ENCODE data around the gene ANO10. TPM values are rescaled to one million over a fixed set of nuclear protein-coding genes. Genes with fewer than 3 reads are reported as not detected.

The ANO10 gene
- total RNA-seq, 1 donor from 2014 or later: 9.9 TPM

DNA sequence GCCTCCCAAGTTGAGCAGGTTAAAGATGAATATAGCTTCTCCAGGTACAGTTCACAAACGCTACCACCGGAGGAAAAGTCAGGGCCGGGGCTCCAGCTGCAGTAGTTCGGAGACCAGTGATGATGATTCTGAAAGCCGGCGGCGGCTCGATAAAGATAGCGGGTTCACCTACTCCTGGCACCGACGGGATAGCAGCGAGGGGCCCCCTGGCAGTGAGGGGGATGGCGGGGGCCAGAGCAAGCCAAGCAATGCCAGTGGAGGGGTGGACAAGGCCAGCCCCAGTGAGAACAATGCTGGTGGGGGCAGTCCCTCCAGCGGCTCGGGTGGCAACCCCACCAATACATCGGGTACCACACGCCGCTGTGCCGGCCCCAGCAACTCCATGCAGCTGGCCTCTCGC is 274.0 kb downstream of the ANO10 start:
- intact Hi-C loops (cut with DNase I): no loop called here

DNA sequence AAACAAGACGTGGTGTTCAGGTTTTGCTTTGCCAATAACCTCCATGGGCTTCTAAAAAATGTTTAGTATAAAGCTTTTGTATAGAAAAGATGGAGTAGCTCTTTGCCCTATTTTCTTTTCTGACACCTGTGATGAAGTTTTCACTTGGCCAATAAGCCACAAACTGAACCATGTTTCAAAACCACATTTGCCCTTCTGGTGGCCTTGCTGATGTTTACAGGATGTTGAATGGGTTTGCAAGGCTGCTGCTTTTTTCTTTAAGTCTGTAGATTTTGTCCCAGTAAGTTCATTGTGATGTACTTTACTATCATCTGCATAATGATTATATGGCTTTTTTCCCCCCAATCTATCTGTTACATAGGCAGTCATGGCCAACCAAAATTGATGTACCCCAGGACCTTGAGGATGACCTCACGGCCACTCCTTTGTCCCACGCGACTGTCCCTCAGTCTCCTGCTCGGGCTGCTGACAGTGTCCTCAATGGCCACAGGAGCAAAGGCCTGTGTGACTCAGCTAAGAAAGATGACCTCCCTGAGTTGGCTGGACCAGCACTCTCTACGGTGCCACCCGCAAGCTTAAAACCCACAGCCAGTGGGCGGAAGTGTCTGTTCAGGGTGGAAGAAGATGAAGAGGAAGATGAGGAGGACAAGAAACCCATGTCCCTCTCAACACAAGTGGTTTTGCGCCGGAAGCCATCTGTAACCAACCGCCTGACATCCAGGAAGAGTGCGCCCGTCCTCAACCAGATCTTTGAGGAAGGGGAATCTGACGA is 274.6 kb downstream of the ANO10 start:
- intact Hi-C loops (cut with DNase I): no loop called here
- ATAC-seq (ENCODE audit: poor library complexity): no peak
- DNase-seq: no peak

More for the DNA sequence above, 274.0 kb downstream of the ANO10 start:
- DNase-seq: no peak
- ATAC-seq (ENCODE audit: poor library complexity): no peak

DNA sequence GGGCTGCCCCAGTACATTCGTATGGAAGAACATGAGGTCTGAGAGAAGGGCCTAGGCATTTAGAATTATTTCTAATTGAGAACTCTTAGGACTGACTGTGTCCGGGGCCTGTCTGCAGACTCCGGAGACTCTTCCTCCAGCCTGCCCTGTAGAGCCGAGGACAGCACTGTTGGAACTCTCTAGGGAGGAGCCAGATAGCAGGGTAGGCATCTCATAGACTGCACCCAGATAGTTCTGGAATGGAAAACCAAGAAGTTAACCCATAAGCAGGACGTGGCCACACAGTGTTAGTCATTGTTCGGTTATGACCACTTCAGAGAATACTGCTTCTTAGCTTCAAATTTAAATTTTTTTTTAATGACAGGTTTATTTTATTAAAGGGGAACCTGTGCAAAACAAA is 275.9 kb downstream of the ANO10 start:
- intact Hi-C loops (cut with DNase I): no loop called here
- DNase-seq (no peak), ATAC-seq (ENCODE audit: poor library complexity) (no peak)

DNA sequence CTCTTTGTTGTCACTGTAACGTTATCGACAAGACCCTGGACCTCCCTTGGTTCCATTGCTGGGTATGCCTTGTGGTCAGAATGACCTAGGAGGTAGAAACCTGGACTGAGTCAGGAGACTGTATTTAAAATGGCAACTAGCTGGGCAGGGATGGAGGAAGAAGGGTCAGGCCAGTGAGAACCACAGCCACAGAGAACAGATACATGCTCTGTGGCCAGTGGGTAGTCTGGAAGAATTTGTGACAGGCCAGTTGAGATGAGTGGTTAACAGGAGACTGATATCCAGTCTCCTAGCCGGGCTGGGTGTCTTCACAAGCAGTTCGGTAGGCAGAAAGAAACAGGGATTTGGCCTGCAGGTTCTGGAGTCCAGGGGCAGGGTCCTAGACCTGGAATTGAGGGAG is 276.6 kb downstream of the ANO10 start:
- intact Hi-C loops (cut with DNase I): no loop called here
- no peak for ATAC-seq (ENCODE audit: poor library complexity)

DNA sequence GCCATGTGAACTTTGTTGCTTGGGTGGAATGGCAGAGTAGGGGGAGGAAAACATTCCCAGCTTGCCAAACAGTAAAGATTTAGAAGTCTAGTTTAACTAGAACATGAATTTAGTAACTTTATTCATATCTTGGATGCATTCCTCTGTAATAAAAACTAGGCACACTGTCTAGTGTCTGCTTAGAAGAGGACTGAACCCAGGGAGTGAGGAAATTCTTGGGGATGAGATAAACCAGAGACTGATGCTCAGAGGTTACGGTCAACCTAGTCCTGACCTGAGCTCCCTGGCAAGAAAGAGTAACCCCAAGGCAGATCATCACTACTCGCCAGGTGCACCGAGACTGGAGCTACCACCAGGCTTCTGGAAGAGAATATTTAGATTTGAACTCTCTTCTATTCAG is 277.3 kb downstream of the ANO10 start:
- ATAC-seq (ENCODE audit: poor library complexity): no peak
- intact Hi-C loops (cut with DNase I): no loop called here
- DNase-seq: no peak

More for the DNA sequence above, 276.6 kb downstream of the ANO10 start:
- DNase-seq: no peak

DNA sequence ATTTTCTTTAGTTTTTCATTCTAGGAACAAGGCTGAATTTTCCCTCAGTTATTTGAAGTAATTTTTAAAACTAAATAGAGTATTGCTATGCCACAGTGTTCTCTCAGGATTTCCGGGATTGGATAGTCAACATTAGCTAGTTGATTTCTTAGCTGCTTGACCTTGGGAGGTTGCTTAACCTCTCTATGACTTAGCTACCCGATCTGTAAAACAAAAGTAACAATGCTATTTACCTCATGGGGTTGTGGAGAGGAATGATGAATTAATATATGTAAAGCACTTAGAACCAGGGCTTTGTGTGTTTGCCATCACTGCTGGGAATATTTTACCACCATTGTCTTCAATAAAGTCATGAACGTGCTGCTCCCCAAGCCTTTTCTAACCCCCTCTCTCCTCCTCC is 278.0 kb downstream of the ANO10 start:
- ATAC-seq (ENCODE audit: poor library complexity) (no peak), DNase-seq (no peak)
- intact Hi-C loops (cut with DNase I): no loop called here

DNA sequence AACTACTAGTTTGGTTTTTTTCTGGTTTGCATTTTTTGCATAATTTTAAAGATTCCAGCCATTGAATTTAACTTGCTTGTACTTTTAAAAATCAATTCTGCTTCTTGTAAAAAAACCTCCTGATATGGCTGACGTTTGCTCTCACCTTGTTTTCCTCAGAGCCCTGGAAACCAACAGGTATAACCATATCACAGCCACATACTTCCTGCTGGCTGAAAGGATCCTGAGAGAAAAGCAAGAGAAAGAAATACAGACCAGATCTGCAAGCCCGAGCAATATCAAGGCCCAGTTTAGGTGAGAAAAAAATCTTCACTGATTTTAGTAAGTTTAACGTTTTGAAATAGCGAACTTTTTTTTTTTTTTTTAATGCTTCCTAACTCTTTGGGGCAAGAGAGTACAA is 278.6 kb downstream of the ANO10 start:
- ATAC-seq (ENCODE audit: poor library complexity) (no peak), DNase-seq (no peak)
- intact Hi-C loops (cut with DNase I): no loop called here

DNA sequence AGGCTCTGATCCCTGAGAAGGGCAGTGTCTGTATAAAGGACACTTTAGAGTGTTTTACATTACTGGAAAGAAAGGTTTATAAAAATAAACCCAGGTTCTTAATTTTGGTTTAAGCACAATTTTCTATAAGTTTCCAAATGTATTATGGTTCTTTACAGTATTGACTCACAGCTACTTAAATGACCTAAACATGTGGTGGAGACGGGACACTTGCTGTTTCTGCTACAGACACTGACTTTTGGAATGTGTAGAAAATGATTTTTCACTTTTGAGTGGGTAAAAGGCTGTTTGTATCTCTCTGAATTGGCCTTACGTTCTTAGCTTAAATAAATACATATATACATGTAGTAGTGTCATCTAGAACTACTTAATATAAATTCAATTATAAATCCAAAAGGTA is 280.0 kb downstream of the ANO10 start:
- DNase-seq (no peak), ATAC-seq (ENCODE audit: poor library complexity) (no peak)
- intact Hi-C loops (cut with DNase I): no loop called here

DNA sequence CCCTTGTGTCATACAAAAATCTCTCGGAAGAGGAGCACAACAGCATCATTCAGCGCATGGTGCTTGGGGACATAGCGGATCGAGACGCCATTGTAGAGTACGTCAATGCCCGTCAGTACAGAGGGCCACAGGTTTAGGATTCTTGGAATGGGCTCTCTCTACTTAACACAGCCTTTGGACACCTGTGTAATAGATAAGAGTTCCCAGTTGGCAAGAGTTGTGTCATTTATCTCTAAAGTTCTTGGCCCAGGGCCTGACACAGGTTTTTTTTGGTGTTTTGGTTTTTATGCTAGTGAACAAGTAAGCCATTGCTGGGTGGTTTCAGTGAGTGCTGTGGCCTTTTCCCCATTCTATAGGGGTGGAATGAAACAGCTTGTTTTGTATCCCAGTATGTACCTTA is 281.4 kb downstream of the ANO10 start:
- DNase-seq (no peak), ATAC-seq (ENCODE audit: poor library complexity) (peak; percentile 41)
- intact Hi-C loops (cut with DNase I): no loop called here

DNA sequence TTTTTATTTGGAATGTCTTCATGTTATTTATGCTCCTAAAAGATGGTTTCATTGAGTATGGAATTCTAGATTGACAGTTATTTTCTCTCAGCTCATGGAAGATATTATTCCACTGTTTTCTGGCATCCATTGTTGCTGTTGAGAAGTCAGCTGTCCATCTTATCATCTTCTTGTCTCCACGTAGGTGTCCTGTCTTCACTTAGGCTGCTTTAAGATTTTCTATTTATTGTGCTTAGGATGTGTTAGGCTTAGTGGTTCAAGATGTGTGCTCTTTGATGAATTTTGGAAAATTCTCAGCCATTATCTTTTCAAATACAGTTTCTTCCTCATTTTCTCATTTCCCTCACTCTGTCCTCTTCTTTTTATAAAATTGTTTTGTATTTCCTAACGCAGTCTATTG is 283.5 kb downstream of the ANO10 start:
- DNase-seq (no peak), ATAC-seq (ENCODE audit: poor library complexity) (no peak)
- intact Hi-C loops (cut with DNase I): no loop called here

DNA sequence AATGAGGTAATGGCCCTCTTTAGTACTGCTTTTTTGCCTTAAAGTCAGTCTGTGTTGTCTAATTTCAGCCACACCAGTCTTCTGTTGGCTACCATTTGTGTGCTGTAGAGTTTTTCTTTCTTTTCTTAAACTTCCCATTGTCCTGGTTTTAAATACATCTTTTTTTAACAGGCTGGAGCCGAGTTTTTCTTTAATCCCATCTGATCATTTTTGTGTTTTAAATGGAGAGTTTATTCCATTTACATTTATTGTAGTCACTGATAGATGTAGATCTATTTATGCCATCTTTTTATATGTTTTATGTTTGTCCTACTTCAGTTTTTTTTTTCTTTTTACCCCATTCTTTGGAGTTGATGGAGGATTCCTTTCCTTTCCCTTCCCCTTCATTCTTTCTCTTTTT is 286.0 kb downstream of the ANO10 start:
- no peak for ATAC-seq (ENCODE audit: poor library complexity)
- no peak for DNase-seq
- intact Hi-C loops (cut with DNase I): no loop called here

DNA sequence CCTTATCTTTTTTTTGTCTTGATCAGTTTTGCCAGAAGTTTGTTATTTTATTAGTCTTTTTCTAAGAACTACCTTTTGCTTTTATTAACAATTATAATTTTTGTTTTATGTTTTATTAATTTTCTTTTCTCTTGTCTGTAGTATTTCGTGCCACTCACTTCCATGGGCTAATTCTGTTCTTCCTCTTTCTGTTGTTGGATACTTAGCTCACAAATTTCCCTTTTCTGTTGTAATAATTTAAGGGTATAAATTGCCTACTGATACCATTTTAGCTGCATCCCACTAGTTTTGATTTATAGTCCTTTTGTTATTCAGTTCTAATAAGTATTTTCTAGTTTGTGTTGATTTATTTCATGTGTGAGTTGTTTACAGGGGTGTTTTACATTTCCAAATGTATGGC is 286.8 kb downstream of the ANO10 start:
- intact Hi-C loops (cut with DNase I): no loop called here
- ATAC-seq (ENCODE audit: poor library complexity) (no peak), DNase-seq (no peak)

DNA sequence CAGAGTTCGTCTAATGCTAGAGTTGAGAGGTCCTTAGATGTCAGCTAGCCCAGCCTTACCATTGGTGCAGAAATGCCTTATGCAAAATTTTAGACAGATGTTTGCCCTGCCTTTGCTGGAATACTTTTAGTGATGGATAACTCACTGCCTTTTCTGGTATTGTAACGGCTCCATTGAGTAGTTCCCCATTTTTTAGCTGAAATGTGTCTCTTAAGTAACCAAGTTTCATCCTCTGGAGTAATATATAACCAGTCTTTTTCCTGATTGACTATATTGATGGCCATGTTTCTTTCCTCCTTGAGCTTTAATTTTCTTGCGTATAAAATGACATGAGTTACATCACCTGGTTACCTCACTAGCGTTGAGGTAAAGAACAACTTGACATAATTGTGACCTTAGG is 290.4 kb downstream of the ANO10 start:
- intact Hi-C loops (cut with DNase I): no loop called here
- ATAC-seq (ENCODE audit: poor library complexity): no peak

DNA sequence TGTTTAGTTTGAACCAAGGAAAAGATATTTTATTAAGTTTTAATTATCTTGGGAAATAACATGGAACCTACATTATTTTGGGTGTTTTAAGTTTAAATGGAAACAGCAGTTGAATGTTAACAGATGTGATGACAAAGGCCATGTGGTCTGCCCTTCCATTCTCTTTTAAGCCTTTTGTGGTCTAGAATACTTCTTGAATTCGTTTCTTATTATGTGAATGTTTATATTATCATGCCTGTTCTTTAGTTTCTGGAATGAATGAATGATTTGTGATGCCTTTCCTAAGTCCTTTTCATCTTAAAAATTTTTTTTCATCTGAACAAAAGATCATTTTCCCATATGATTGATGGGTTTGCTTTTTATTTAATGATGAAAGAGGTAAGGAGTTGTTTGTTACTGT is 290.8 kb downstream of the ANO10 start:
- intact Hi-C loops (cut with DNase I): no loop called here
- DNase-seq (no peak), ATAC-seq (ENCODE audit: poor library complexity) (no peak)

More for the DNA sequence above, 290.4 kb downstream of the ANO10 start:
- no peak for DNase-seq

DNA sequence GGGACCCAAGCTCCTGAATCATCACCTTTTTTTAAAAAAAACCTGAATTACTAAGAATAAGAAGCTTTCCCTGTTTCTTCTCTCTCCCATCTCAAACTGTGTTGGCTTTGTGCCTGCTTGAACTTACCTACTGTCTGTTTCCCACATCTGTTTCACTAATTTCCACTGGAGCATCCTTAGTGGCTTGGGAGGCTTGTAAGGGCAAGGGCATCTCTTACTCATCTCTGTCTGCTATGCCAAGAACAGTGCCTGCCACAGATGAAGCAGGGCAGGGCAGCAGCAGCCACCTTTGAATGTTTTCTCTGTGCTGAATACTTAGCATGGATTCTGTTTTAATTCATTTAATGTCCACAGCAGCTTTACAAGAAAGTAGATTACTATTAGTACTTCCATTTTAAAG is 293.2 kb downstream of the ANO10 start:
- intact Hi-C loops (cut with DNase I): no loop called here
- DNase-seq (no peak), ATAC-seq (ENCODE audit: poor library complexity) (no peak)

DNA sequence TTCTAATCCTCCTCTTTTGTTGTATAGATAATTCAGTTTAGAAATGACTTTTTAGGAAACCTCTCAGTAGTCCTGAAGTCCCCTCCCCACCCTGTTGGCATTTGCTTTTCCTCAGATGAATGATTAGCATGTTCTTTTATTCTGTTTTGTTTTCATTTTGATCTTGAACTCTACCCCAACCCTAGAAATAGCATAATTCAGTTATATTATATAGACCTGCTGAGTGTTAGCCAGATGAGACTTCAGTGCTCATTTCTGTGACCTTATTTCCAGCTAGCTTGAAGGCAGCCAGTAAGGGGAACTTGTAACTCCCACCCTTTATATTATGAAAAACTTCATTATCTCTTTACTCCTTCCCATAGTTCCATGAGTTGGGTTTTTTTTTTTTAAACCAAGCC is 294.2 kb downstream of the ANO10 start:
- DNase-seq: no peak
- intact Hi-C loops (cut with DNase I): no loop called here
- peak; percentile 37 for ATAC-seq (ENCODE audit: poor library complexity)

DNA sequence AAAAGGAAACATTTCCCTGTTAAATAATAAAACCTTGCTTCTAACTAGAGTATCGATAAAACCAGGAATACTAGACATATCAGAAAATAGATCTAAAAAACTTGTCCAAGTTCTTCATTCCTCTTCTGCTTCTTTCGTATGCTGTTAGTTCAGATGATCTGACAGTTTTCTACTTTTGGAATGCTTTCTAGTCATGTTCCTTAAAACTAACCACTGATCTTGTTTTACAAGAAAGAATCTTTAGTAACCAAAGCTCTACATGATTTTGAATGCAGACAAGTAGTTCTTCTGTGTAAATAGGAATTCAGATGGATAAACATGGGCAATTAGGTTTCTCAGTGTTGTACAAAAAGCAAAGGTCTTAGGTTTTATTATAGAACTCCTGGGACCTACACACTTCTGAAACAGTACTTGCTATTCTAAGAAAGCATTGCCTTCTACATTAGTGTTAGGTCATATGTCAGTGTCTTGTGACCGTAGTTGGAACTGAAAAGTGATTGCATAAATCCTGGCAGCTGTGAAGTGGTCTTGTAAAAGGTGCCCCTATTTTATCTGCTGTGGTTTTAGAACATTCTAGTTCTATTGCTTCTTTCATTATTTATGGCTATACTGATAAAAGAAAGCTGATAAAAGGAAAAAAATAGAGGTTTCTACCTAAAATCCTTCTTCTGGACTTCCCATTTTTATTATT is 294.8 kb downstream of the ANO10 start:
- ATAC-seq (ENCODE audit: poor library complexity) (peak; percentile 83), DNase-seq (no peak)
- intact Hi-C loops (cut with DNase I): no loop called here

DNA sequence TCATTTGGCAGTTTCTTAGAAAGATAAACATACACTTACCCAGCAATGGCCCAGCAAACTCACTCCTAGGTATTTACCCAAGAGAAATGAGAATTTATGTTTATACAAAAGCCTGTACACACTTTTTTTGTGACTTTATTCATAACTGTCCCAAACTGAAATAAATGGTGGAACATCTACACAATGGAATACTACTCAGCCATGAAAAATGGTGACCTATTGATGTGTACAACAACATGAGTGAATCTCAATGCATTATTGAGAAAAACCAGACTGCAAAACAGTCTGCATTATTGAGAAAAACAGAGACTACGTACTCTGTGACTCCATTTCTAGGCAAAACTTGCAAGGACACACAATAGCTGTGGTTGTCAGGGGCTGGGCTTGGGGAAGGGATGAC is 298.3 kb downstream of the ANO10 start:
- intact Hi-C loops (cut with DNase I): no loop called here
- DNase-seq: no peak
- no peak for ATAC-seq (ENCODE audit: poor library complexity)

DNA sequence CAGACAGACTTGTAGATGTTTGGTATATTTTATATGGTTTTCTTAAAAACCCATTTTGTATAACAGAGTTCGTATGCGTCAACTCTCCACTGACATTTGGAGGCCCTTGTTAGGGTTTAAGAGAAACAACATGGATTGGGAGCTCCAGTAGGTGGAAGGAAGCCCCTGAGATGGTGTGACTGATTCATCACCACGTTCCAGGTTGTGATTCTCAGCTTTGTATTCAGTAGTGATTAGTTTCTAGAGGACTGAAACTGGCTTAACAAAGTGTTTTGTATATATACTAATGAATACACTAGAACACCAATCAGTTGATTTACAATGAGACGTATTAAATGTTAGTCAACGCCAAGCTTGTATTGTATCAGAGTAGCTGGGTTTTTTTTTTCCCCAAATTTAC is 301.5 kb downstream of the ANO10 start:
- DNase-seq (no peak), ATAC-seq (ENCODE audit: poor library complexity) (no peak)
- intact Hi-C loops (cut with DNase I): no loop called here

DNA sequence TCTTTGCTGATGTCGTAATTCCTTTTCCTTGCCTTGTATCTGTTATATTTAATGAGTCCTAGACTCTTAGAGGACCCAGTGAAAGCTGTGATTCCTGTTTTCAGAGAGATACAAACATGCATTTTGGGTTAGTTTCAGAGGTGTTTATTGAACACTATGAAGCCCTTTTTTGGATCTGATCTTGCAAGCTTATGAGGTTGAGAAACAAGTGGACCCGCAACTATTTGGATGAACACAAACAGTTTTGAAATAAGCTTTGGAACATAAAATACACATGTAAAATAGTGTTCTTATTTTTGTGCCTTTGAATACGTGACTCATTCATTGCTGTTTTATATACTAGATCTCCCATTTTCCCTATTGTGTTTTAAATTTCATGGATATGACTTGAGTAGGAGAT is 302.0 kb downstream of the ANO10 start:
- DNase-seq (no peak), ATAC-seq (ENCODE audit: poor library complexity) (no peak)
- intact Hi-C loops (cut with DNase I): no loop called here

DNA sequence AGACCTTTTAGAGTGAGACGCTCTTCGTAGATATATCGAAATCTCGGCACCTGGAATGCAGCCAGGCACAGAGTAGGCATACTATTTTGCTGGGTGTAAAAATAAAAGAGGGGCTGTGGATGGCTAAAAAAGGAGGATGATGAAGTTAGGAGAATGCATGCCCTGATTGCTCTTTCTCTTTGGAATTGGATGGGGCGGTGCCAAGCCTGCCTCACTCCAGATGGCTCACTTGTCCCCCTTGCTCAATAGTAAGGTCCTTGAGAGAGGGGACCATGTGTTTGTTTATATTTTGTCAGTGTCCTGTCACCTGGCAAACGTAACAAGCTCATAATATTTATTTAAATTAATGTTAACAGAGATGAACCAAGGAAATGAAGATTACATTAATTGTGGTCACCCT is 302.4 kb downstream of the ANO10 start:
- ATAC-seq (ENCODE audit: poor library complexity): peak; percentile 75
- DNase-seq: peak; percentile 54
- intact Hi-C loops (cut with DNase I): no loop called here
